Measurements from ENCODE around the gene GP1BB. TPM values are rescaled to one million over a fixed set of nuclear protein-coding genes. Genes with fewer than 3 reads are reported as not detected.

Gene GP1BB
- total and polyA plus RNA-seq, 2 of the 13 experiments (the other 11 are each of a cell fraction or from before 2014, with no cell fraction given), result not detected

DNA sequence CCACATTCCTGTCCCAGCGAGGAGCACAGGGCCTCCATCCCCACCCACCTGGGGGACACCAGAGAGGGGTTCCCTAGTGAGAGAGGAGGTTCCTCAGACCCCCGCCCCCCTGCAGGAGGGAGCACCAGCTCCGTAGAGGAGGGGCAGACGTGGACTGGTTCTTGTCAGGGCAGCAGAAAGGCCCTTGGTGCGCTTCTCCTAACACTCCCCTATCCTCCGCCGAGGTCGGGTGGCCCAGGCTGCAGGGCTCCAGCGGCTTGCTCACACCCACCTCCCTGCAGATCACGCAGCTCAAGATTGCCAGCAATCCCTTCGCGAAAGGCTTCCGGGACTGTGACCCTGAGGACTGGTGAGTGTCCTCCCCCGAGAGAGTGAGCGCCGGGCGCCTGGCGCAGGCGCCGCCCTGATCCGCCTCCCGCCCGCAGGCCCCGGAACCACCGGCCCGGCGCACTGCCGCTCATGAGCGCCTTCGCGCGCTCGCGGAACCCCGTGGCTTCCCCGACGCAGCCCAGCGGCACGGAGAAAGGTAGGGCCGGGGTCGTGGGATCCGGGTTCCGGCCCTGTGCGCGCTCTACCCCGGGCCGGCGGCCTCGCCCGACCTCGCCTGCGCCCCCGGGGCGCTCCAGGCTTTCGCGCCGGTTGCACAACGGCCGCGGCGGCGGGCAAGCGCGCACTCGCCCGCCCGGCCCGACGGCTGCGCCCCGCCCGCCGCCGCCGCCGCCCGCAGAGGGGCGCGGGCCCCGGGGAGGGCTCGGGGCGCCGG, 42.3 kb downstream of the GP1BB start:
- H3K36me3 ChIP-seq (replicated peaks in 1 of 2; ENCODE audit: control insufficient read depth in 1 of 2, insufficient read depth in 2 of 2, low read length in 2 of 2), result no peaks in the 10 kb centered on the region
- no peaks in the 10 kb centered on the region for H3K9me3 ChIP-seq (ENCODE audit: low read length)
- no peak for DNase-seq (ENCODE audit: low spot score)
- H3K4me1 ChIP-seq (ENCODE audit: insufficient read depth, low read length), result peaks cover 34% of the 10 kb centered on the region
- CTCF ChIA-PET (ENCODE audit: low intra/inter-chr PET ratio, low total read pairs), result no interaction called here
- ATAC-seq, result no peak
- H3K27me3 ChIP-seq (ENCODE audit: control insufficient read depth in 1 of 2, insufficient read depth in 2 of 2, low read length in 2 of 2), result peaks cover 26 to 89% of the 10 kb centered on the region in 2 experiments
- no peaks in the 10 kb centered on the region for H4K20me1 ChIP-seq (ENCODE audit: insufficient read depth, low read length)
- no peak overlapping the region for H3K27ac ChIP-seq (ENCODE audit: extremely low read length, insufficient read depth, low read length)
- no peak overlapping the region for H2AFZ ChIP-seq (ENCODE audit: low read length)
- TF ChIP-seq CCDC6 (CRISPR knock-in tag; IDR thresholded peaks at IDR 0.05) (no peak), ZSCAN12 (CRISPR knock-in tag; IDR thresholded peaks at IDR 0.05) (no peak), EZH2 (conservative IDR thresholded peaks at IDR 0.05; ENCODE audit: low read depth, low read length) (peak; percentile 87), WIZ (CRISPR knock-in tag; IDR thresholded peaks at IDR 0.05) (no peak), ZNF24 (IDR thresholded peaks at IDR 0.05) (no peak), GLI4 (CRISPR knock-in tag; IDR thresholded peaks at IDR 0.05; ENCODE audit: borderline replicate concordance) (no peak), ZIK1 (CRISPR knock-in tag; IDR thresholded peaks at IDR 0.05; ENCODE audit: borderline replicate concordance, low read depth) (no peak)
- 29% methylated on average over 14 of the region's 83 CpGs for WGBS (ENCODE audit: low lambda C conversion rate)
- POLR2A ChIA-PET, result no interaction called here
- no peak for FAIRE-seq
- in situ Hi-C loops (cut with HindIII; ENCODE audit: extremely low pct_ligation_motif_present, low pct_unique_long_range_greater_than_20kb) (no loop called here), intact Hi-C loops (cut with micrococcal nuclease; ENCODE audit: unreplicated experiment) (no loop called here)
- H3K9ac ChIP-seq (ENCODE audit: insufficient read depth, low read depth, low read length), result no peak overlapping the region
- no peaks in the 10 kb centered on the region for H3K79me2 ChIP-seq (ENCODE audit: insufficient read depth, low read length)
- no peak overlapping the region for H3K4me2 ChIP-seq (ENCODE audit: low read depth, low read length)
- H3K4me3 ChIP-seq (replicated peaks in 1 of 3; ENCODE audit: insufficient read depth in 1 of 3, low read depth in 2 of 3, low read length in 3 of 3), result no peak overlapping the region
- no TSS peak for BruUV-seq (replicated peaks)

DNA sequence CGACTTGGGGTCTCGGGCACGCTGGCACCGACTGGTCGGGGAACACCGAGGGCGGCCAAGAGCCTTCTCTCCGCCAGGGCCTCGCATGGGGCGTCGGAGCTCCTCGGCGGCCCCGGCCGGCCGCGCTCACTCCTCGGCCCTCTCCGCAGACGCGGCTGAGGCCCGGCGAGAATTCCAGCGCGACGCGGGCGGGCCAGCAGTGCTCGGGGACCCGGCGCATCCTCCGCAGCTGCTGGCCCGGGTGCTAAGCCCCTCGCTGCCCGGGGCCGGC, 42.8 kb downstream of the GP1BB start:
- ChIA-PET POLR2A (no interaction called here), CTCF (ENCODE audit: low intra/inter-chr PET ratio, low total read pairs) (no interaction called here)
- no peak for FAIRE-seq
- no peak overlapping the region for H3K9ac ChIP-seq (ENCODE audit: insufficient read depth, low read depth, low read length)
- no peak overlapping the region for H3K27ac ChIP-seq (ENCODE audit: extremely low read length, insufficient read depth, low read length)
- H2AFZ ChIP-seq (ENCODE audit: low read length), result no peak overlapping the region
- no peak for ATAC-seq
- no peak for DNase-seq (ENCODE audit: low spot score)
- peak overlapping the region in 1 of 3 experiments; percentile 37; a peak in 1 of 6 replicates for H3K4me3 ChIP-seq (replicated peaks in 1 of 3; ENCODE audit: insufficient read depth in 1 of 3, low read depth in 2 of 3, low read length in 3 of 3)
- H4K20me1 ChIP-seq (ENCODE audit: insufficient read depth, low read length), result peaks cover 4% of the 10 kb centered on the region; the same call in 1 of the 2 replicates
- H3K79me2 ChIP-seq (ENCODE audit: insufficient read depth, low read length), result no peaks in the 10 kb centered on the region
- intact Hi-C loops (cut with micrococcal nuclease; ENCODE audit: unreplicated experiment), result no loop called here
- in situ Hi-C loops (cut with HindIII; ENCODE audit: extremely low pct_ligation_motif_present, low pct_unique_long_range_greater_than_20kb), result no loop called here
- H3K36me3 ChIP-seq (replicated peaks in 1 of 2; ENCODE audit: control insufficient read depth in 1 of 2, insufficient read depth in 2 of 2, low read length in 2 of 2), result no peaks in the 10 kb centered on the region
- H3K9me3 ChIP-seq (ENCODE audit: low read length), result no peaks in the 10 kb centered on the region
- peaks cover 26 to 92% of the 10 kb centered on the region in 2 experiments for H3K27me3 ChIP-seq (ENCODE audit: control insufficient read depth in 1 of 2, insufficient read depth in 2 of 2, low read length in 2 of 2)
- no peak overlapping the region for H3K4me2 ChIP-seq (ENCODE audit: low read depth, low read length)
- BruUV-seq (replicated peaks), result no TSS peak
- TF ChIP-seq ZNF777 (CRISPR knock-in tag; IDR thresholded peaks at IDR 0.05) (peak; percentile 81), SMARCC2 (IDR thresholded peaks at IDR 0.05) (no peak)
- no CpG with 5 or more reads among the region's 36 CpGs for WGBS (ENCODE audit: low lambda C conversion rate)
- H3K4me1 ChIP-seq (ENCODE audit: insufficient read depth, low read length), result peaks cover 34% of the 10 kb centered on the region

Data from HepG2 (cell line).